ENCODE measurements around the gene ZBTB16.
A peak's percentile ranks its signal among the peaks of the same experiment; 100 is the strongest.

ZBTB16 gene

GRCh38 chr11:114257621-114258558, 198.4 kb downstream of the ZBTB16 start:
- DNase-seq (ENCODE audit: low spot score) (no peak), ATAC-seq (ENCODE audit: low read depth) (peak; percentile 52)
- TF ChIP-seq CTCF (IDR thresholded peaks at IDR 0.05; ENCODE audit: poor library complexity, severe bottlenecking), result peak; percentile 22
- H3K4me3 ChIP-seq (ENCODE audit: severe bottlenecking), result no peak overlapping the region
- no peaks in the 10 kb centered on the region for H3K9me3 ChIP-seq (ENCODE audit: severe bottlenecking)
- no peaks in the 10 kb centered on the region for H3K4me1 ChIP-seq (ENCODE audit: insufficient read depth, poor library complexity, severe bottlenecking)
- no peaks in the 10 kb centered on the region for H3K27me3 ChIP-seq (ENCODE audit: insufficient read depth, poor library complexity, severe bottlenecking)
- H3K27ac ChIP-seq (ENCODE audit: poor library complexity, severe bottlenecking), result peak overlapping the region; percentile 3
- H3K36me3 ChIP-seq (ENCODE audit: low read depth), result no peaks in the 10 kb centered on the region

GRCh38 chr11:114258696-114259095, 199.2 kb downstream of the ZBTB16 start:
- TF ChIP-seq CTCF (IDR thresholded peaks at IDR 0.05; ENCODE audit: poor library complexity, severe bottlenecking), result no peak

GRCh38 chr11:114259124-114259526, 199.6 kb downstream of the ZBTB16 start:
- DNase-seq (ENCODE audit: low spot score) (no peak), ATAC-seq (ENCODE audit: low read depth) (no peak)
- Histone ChIP-seq H3K4me1 (ENCODE audit: insufficient read depth, poor library complexity, severe bottlenecking) (no peaks in the 10 kb centered on the region), H3K36me3 (ENCODE audit: low read depth) (no peaks in the 10 kb centered on the region), H3K9me3 (ENCODE audit: severe bottlenecking) (no peaks in the 10 kb centered on the region), H3K4me3 (ENCODE audit: severe bottlenecking) (no peak overlapping the region), H3K27ac (ENCODE audit: poor library complexity, severe bottlenecking) (no peak overlapping the region), H3K27me3 (ENCODE audit: insufficient read depth, poor library complexity, severe bottlenecking) (no peaks in the 10 kb centered on the region)
- TF ChIP-seq CTCF (IDR thresholded peaks at IDR 0.05; ENCODE audit: poor library complexity, severe bottlenecking), result no peak

More at GRCh38 chr11:114258696-114259095, 199.2 kb downstream of the ZBTB16 start:
- Histone ChIP-seq H3K9me3 (ENCODE audit: severe bottlenecking) (no peaks in the 10 kb centered on the region), H3K27ac (ENCODE audit: poor library complexity, severe bottlenecking) (no peak overlapping the region), H3K27me3 (ENCODE audit: insufficient read depth, poor library complexity, severe bottlenecking) (no peaks in the 10 kb centered on the region), H3K4me3 (ENCODE audit: severe bottlenecking) (no peak overlapping the region), H3K36me3 (ENCODE audit: low read depth) (no peaks in the 10 kb centered on the region), H3K4me1 (ENCODE audit: insufficient read depth, poor library complexity, severe bottlenecking) (no peaks in the 10 kb centered on the region)
- DNase-seq (ENCODE audit: low spot score), result no peak
- no peak for ATAC-seq (ENCODE audit: low read depth)

GRCh38 chr11:114259551-114259983, 200.1 kb downstream of the ZBTB16 start:
- Histone ChIP-seq H3K4me1 (ENCODE audit: insufficient read depth, poor library complexity, severe bottlenecking) (no peaks in the 10 kb centered on the region), H3K9me3 (ENCODE audit: severe bottlenecking) (no peaks in the 10 kb centered on the region), H3K27me3 (ENCODE audit: insufficient read depth, poor library complexity, severe bottlenecking) (no peaks in the 10 kb centered on the region), H3K4me3 (ENCODE audit: severe bottlenecking) (no peak overlapping the region), H3K27ac (ENCODE audit: poor library complexity, severe bottlenecking) (no peak overlapping the region), H3K36me3 (ENCODE audit: low read depth) (no peaks in the 10 kb centered on the region)
- DNase-seq (ENCODE audit: low spot score) (no peak), ATAC-seq (ENCODE audit: low read depth) (no peak)
- TF ChIP-seq CTCF (IDR thresholded peaks at IDR 0.05; ENCODE audit: poor library complexity, severe bottlenecking), result no peak

GRCh38 chr11:114260077-114260476, 200.6 kb downstream of the ZBTB16 start:
- no peaks in the 10 kb centered on the region for H3K27me3 ChIP-seq (ENCODE audit: insufficient read depth, poor library complexity, severe bottlenecking)
- no peak overlapping the region for H3K4me3 ChIP-seq (ENCODE audit: severe bottlenecking)
- H3K4me1 ChIP-seq (ENCODE audit: insufficient read depth, poor library complexity, severe bottlenecking), result no peaks in the 10 kb centered on the region
- H3K9me3 ChIP-seq (ENCODE audit: severe bottlenecking), result no peaks in the 10 kb centered on the region
- no peak for ATAC-seq (ENCODE audit: low read depth)
- no peak overlapping the region for H3K27ac ChIP-seq (ENCODE audit: poor library complexity, severe bottlenecking)
- no peak for TF ChIP-seq CTCF (IDR thresholded peaks at IDR 0.05; ENCODE audit: poor library complexity, severe bottlenecking)
- no peak for DNase-seq (ENCODE audit: low spot score)
- no peaks in the 10 kb centered on the region for H3K36me3 ChIP-seq (ENCODE audit: low read depth)
